ENCODE results near the gene TNNC2.

TNNC2 gene

GRCh38 chr20:45781391-45781931 is 45.7 kb downstream of the TNNC2 start:
- peak; percentile 32 for DNase-seq (ENCODE audit: low read depth)

GRCh38 chr20:45780159-45780558 is 47.0 kb downstream of the TNNC2 start:
- no peak for DNase-seq (ENCODE audit: low read depth)

- DNase-seq (ENCODE audit: low read depth) = peak; percentile 99
Measured at GRCh38 chr20:45779011-45779915, 47.8 kb downstream of the TNNC2 start.

- no peak for DNase-seq (ENCODE audit: low read depth)
Measured at GRCh38 chr20:45776931-45777330, 50.2 kb downstream of the TNNC2 start.

- DNase-seq (ENCODE audit: low read depth) = no peak
Measured at GRCh38 chr20:45775411-45775810, 51.7 kb downstream of the TNNC2 start.

GRCh38 chr20:45774945-45775344 is 52.2 kb downstream of the TNNC2 start:
- DNase-seq (ENCODE audit: low read depth) = no peak
